Mesothelial cell of epicardium (in vitro differentiated cells): ENCODE measurements around the gene GALNT15. TPM values are rescaled to one million over a fixed set of nuclear protein-coding genes. Genes with fewer than 3 reads are reported as not detected.

Experiments used
- DNase-seq, 2 experiments: peaks; one replicate each; pipeline ENCODE4 v3.0.0; 2021; ENCODE audit warnings: low spot score in 2 of 2; ENCODE audit not compliant: unreplicated experiment in 2 of 2
- H3K27ac Mint-ChIP-seq: 2 replicates; pipeline ENCODE4 v1.8.0; 2021; ENCODE audit warnings: mixed read lengths
- H3K27me3 Mint-ChIP-seq: 2 replicates; pipeline ENCODE4 v1.8.0; 2021; ENCODE audit warnings: low read depth, mixed read lengths
- H3K36me3 Mint-ChIP-seq: 2 replicates; pipeline ENCODE4 v1.8.0; 2021; ENCODE audit warnings: mixed read lengths
- H3K4me1 Mint-ChIP-seq: 2 replicates; pipeline ENCODE4 v1.8.0; 2021; ENCODE audit warnings: mixed read lengths
- H3K4me3 Mint-ChIP-seq: 2 replicates; pipeline ENCODE4 v1.8.0; 2021; ENCODE audit warnings: mild to moderate bottlenecking, moderate library complexity, mixed read lengths
- H3K9me3 Mint-ChIP-seq: 2 replicates; pipeline ENCODE4 v1.8.0; 2021; ENCODE audit warnings: mixed read lengths
- CTCF ChIP-seq: fragments of 200-600 bp; sonication (generic); IDR thresholded peaks from one replicate; pipeline ENCODE4 v1.5.0; 2021; ENCODE audit warnings: antibody characterized with exemption; ENCODE audit not compliant: unreplicated experiment
- total RNA-seq: library from RNA; stranded (reverse); gene quantifications from 3 replicates; pipeline ENCODE4 v1.2.1, GENCODE V29; 2021

The GALNT15 gene
- total RNA-seq, 1 donor from 2014 or later = 0.07 TPM

GRCh38 chr3:16236030-16236639 is 61.7 kb downstream of the GALNT15 start:
- Mint-ChIP-seq H3K36me3 (no peaks in the 10 kb centered on the region), H3K9me3 (peaks cover 5% of the 10 kb centered on the region), H3K27ac (no peak overlapping the region), H3K4me1 (peaks cover 6% of the 10 kb centered on the region), H3K27me3 (peaks cover 5% of the 10 kb centered on the region), H3K4me3 (no peak overlapping the region)
- no peak for TF ChIP-seq CTCF
- DNase-seq = no peak

- peaks cover 5% of the 10 kb centered on the region for H3K9me3 Mint-ChIP-seq
- H3K27ac Mint-ChIP-seq = no peak overlapping the region
- H3K27me3 Mint-ChIP-seq = peaks cover 5% of the 10 kb centered on the region
- H3K36me3 Mint-ChIP-seq = no peaks in the 10 kb centered on the region
- TF ChIP-seq CTCF = no peak
- peaks cover 6% of the 10 kb centered on the region for H3K4me1 Mint-ChIP-seq
- no peak for DNase-seq
- H3K4me3 Mint-ChIP-seq = no peak overlapping the region
These were observed 62.4 kb downstream of the GALNT15 start for GRCh38 chr3:16236856-16237393.

GRCh38 chr3:16239086-16239770 is 64.7 kb downstream of the GALNT15 start:
- peak overlapping the region; percentile 56 for H3K27ac Mint-ChIP-seq
- peaks cover 6% of the 10 kb centered on the region for H3K4me1 Mint-ChIP-seq
- TF ChIP-seq CTCF = no peak
- no peak for DNase-seq
- H3K9me3 Mint-ChIP-seq = peaks cover 5% of the 10 kb centered on the region
- H3K27me3 Mint-ChIP-seq = peaks cover 3% of the 10 kb centered on the region
- H3K4me3 Mint-ChIP-seq = no peak overlapping the region
- no peaks in the 10 kb centered on the region for H3K36me3 Mint-ChIP-seq

GRCh38 chr3:16239780-16240179 is 65.3 kb downstream of the GALNT15 start:
- Mint-ChIP-seq H3K4me3 (no peak overlapping the region), H3K36me3 (no peaks in the 10 kb centered on the region), H3K9me3 (peaks cover 5% of the 10 kb centered on the region), H3K27ac (peak overlapping the region; percentile 44), H3K27me3 (peaks cover 3% of the 10 kb centered on the region), H3K4me1 (peaks cover 6% of the 10 kb centered on the region)
- TF ChIP-seq CTCF = no peak
- DNase-seq = no peak

- Mint-ChIP-seq H3K27me3 (peaks cover 3% of the 10 kb centered on the region), H3K36me3 (no peaks in the 10 kb centered on the region), H3K4me3 (no peak overlapping the region), H3K27ac (no peak overlapping the region), H3K9me3 (peaks cover 1% of the 10 kb centered on the region), H3K4me1 (peaks cover 6% of the 10 kb centered on the region)
- no peak for DNase-seq
- TF ChIP-seq CTCF = no peak
These were observed 65.9 kb downstream of the GALNT15 start for GRCh38 chr3:16240229-16241023.
